ENCODE results near the gene HHIPL2. TPM values are rescaled to one million over a fixed set of nuclear protein-coding genes. Genes with fewer than 3 reads are reported as not detected.
"Not testable (repeated sequence)": the region's sequence is repeated elsewhere in the genome, so short reads cannot be mapped to it uniquely, and the experiment has no call there.

The HHIPL2 gene
- total and polyA plus RNA-seq, 2 of the 4 experiments (the other 2 are of a cell fraction) = under 0.01 to 0.12 TPM

- H3K4me3 ChIP-seq (ENCODE audit: insufficient read depth, low read depth, low read length); H2BK20ac ChIP-seq (ENCODE audit: low read depth, low read length); H2BK15ac ChIP-seq (ENCODE audit: low read depth, low read length); H3K36me3 ChIP-seq (ENCODE audit: control insufficient read depth, insufficient read depth, low read length); POLR2A ChIA-PET (ENCODE audit: unreplicated experiment); H3K4me1 ChIP-seq (ENCODE audit: control insufficient read depth, insufficient read depth, low read length); H4K91ac ChIP-seq (ENCODE audit: insufficient read depth, low read depth, low read length); H3K56ac ChIP-seq (ENCODE audit: extremely low read depth, insufficient read depth, low read length); H3K27ac ChIP-seq (ENCODE audit: insufficient read depth, low read length); H3K9me3 ChIP-seq (ENCODE audit: control insufficient read depth, insufficient read depth, low read length); BruUV-seq (replicated peaks); dilution Hi-C loops (cut with HindIII; ENCODE audit: low sequenced_read_pairs, unreplicated experiment); H3K4me2 ChIP-seq (ENCODE audit: low read depth, low read length); ATAC-seq (ENCODE audit: low read depth); H2AK5ac ChIP-seq (ENCODE audit: low read depth, low read length); H2AK9ac ChIP-seq (replicated peaks; ENCODE audit: low read depth, low read length, poor library complexity); intact Hi-C loops (cut with micrococcal nuclease); H3K27me3 ChIP-seq (ENCODE audit: control insufficient read depth, insufficient read depth, low read length); H3K18ac ChIP-seq (ENCODE audit: low read depth, low read length); H4K20me1 ChIP-seq (ENCODE audit: insufficient read depth, low read length); in situ Hi-C loops (cut with MboI; ENCODE audit: low sequenced_read_pairs); H2BK5ac ChIP-seq (ENCODE audit: low read depth, low read length, poor library complexity, severe bottlenecking); H4K8ac ChIP-seq (ENCODE audit: low read depth in 2 of 2, low read length in 2 of 2); H3K23ac ChIP-seq (ENCODE audit: low read depth, low read length); H3K9ac ChIP-seq (ENCODE audit: low read depth, low read length); H3K9me1 ChIP-seq (ENCODE audit: insufficient read depth, low read length); H2AFZ ChIP-seq (replicated peaks; ENCODE audit: low read length, poor library complexity); H3K79me1 ChIP-seq (ENCODE audit: low read depth in 1 of 2, low read length in 2 of 2); H2BK120ac ChIP-seq (ENCODE audit: low read depth, low read length); H4K5ac ChIP-seq (ENCODE audit: low read depth, low read length); H3K4ac ChIP-seq (ENCODE audit: low read depth, low read length); H3K14ac ChIP-seq (replicated peaks; ENCODE audit: low read depth, low read length); CTCF ChIA-PET; DNase-seq: not testable (repeated sequence)
- WGBS, 2 experiments (ENCODE audit: extremely low coverage in 2 of 2, insufficient read length in 1 of 2) = 80% methylated on average over 1 of the region's 5 CpGs; no CpG with 5 or more reads in 1 of the 2 experiments
Measured at GRCh38 chr1:222476436-222476835, 71.5 kb downstream of the HHIPL2 start.

GRCh38 chr1:222473717-222474116 lies 74.2 kb downstream of the HHIPL2 start:
- H4K20me1 ChIP-seq (ENCODE audit: insufficient read depth, low read length); H2AK9ac ChIP-seq (replicated peaks; ENCODE audit: low read depth, low read length, poor library complexity); H3K4me3 ChIP-seq (ENCODE audit: insufficient read depth, low read depth, low read length); H2BK20ac ChIP-seq (ENCODE audit: low read depth, low read length); H3K79me1 ChIP-seq (ENCODE audit: low read depth in 1 of 2, low read length in 2 of 2); H3K9me1 ChIP-seq (ENCODE audit: insufficient read depth, low read length); H4K5ac ChIP-seq (ENCODE audit: low read depth, low read length); dilution Hi-C loops (cut with HindIII; ENCODE audit: low sequenced_read_pairs, unreplicated experiment); DNase-seq; H2AK5ac ChIP-seq (ENCODE audit: low read depth, low read length); H4K8ac ChIP-seq (ENCODE audit: low read depth in 2 of 2, low read length in 2 of 2); H2AFZ ChIP-seq (replicated peaks; ENCODE audit: low read length, poor library complexity); H3K18ac ChIP-seq (ENCODE audit: low read depth, low read length); H2BK15ac ChIP-seq (ENCODE audit: low read depth, low read length); H3K36me3 ChIP-seq (ENCODE audit: control insufficient read depth, insufficient read depth, low read length); H3K27ac ChIP-seq (ENCODE audit: insufficient read depth, low read length); H3K4me2 ChIP-seq (ENCODE audit: low read depth, low read length); H4K91ac ChIP-seq (ENCODE audit: insufficient read depth, low read depth, low read length); BruUV-seq (replicated peaks); H3K9ac ChIP-seq (ENCODE audit: low read depth, low read length); H2BK5ac ChIP-seq (ENCODE audit: low read depth, low read length, poor library complexity, severe bottlenecking); ATAC-seq (ENCODE audit: low read depth); intact Hi-C loops (cut with micrococcal nuclease); H3K27me3 ChIP-seq (ENCODE audit: control insufficient read depth, insufficient read depth, low read length); POLR2A ChIA-PET (ENCODE audit: unreplicated experiment); H3K14ac ChIP-seq (replicated peaks; ENCODE audit: low read depth, low read length); H3K23ac ChIP-seq (ENCODE audit: low read depth, low read length); H3K9me3 ChIP-seq (ENCODE audit: control insufficient read depth, insufficient read depth, low read length); H2BK120ac ChIP-seq (ENCODE audit: low read depth, low read length); H3K4ac ChIP-seq (ENCODE audit: low read depth, low read length); H3K4me1 ChIP-seq (ENCODE audit: control insufficient read depth, insufficient read depth, low read length); H3K56ac ChIP-seq (ENCODE audit: extremely low read depth, insufficient read depth, low read length): not testable (repeated sequence)
- CTCF ChIA-PET = interaction anchor here (0.6 kb wide), 1 partner anchor 1365 kb away, joined by 4 read pairs; no protein-coding TSS in a partner anchor
- 92% methylated on average over 6 of the region's 17 CpGs; no CpG with 5 or more reads in 1 of the 2 experiments for WGBS, 2 experiments (ENCODE audit: extremely low coverage in 2 of 2, insufficient read length in 1 of 2)
- in situ Hi-C loops (cut with MboI; ENCODE audit: low sequenced_read_pairs) = loop anchor here (25.0 kb wide), 1 partner anchor 1211 kb away; no protein-coding TSS in a partner anchor

All from IMR-90 (cell line).